SK-N-SH (cell line): Measurements from ENCODE around the gene PLXNA4. TPM values are rescaled to one million over a fixed set of nuclear protein-coding genes. Genes with fewer than 3 reads are reported as not detected.

Source experiments
- CTCF ChIA-PET: fragments of 300-600, 350-600 bp; formaldehyde crosslinking; extraction: SDS; loops from one replicate; lab custom pipeline; 2021; lab: Yijun Ruan, JAX
- POLR2A ChIA-PET: fragments of 350-600 bp; sonication (Branson Sonifier 250); formaldehyde crosslinking; extraction: SDS; loops from one replicate; lab custom pipeline; 2020; ENCODE audit warnings: antibody characterized with exemption, inconsistent platforms; lab: Yijun Ruan, JAX
- DNase-seq: peaks from one replicate; pipeline ENCODE4 v3.0.0; 2012
- H2AFZ ChIP-seq: fragments of 200-600 bp; sonication (generic); 2 replicates; pipeline ENCODE4 v1.8.1; 2016; ENCODE audit warnings: antibody characterized with exemption, mild to moderate bottlenecking, low read depth
- H3F3A ChIP-seq: fragments of 200-600 bp; sonication (generic); replicated peaks from 2 replicates; pipeline ENCODE3; 2016; ENCODE audit warnings: antibody characterized with exemption, mild to moderate bottlenecking; ENCODE audit not compliant: insufficient read depth
- H3K27ac ChIP-seq, 2 experiments: fragments of 200-500 bp in 1 of 2; fragments of 200-600 bp in 1 of 2; sonication (Bioruptor generic) in 1 of 2; sonication (generic), shearing (Covaris generic) in 1 of 2; 2 replicates each; pipeline versions ENCODE4 v1.5.1 to v1.6.1; 2014 to 2016; ENCODE audit warnings: low read depth in 2 of 2, inconsistent platforms in 1 of 2, low read length in 1 of 2, mild to moderate bottlenecking in 1 of 2, mixed read lengths in 1 of 2
- H3K27me3 ChIP-seq: fragments of 200-600 bp; sonication (generic), shearing (Covaris generic); 2 replicates; pipeline ENCODE4 v1.6.1; 2016; ENCODE audit warnings: mixed run types; ENCODE audit not compliant: insufficient read depth
- H3K36me3 ChIP-seq, 2 experiments: fragments of 200-500 bp in 1 of 2; fragments of 200-600 bp in 1 of 2; sonication (Bioruptor generic) in 1 of 2; sonication (generic) in 1 of 2; replicated peaks in 1 of 2; 2 replicates each; pipeline versions ENCODE3 to v1.5.1; 2014 to 2016; ENCODE audit warnings: low read length in 1 of 2, mild to moderate bottlenecking in 1 of 2; ENCODE audit not compliant: insufficient read depth in 2 of 2, control insufficient read depth in 1 of 2
- H3K4me1 ChIP-seq, 2 experiments: fragments of 200-500 bp in 1 of 2; fragments of 200-600 bp in 1 of 2; sonication (Bioruptor generic) in 1 of 2; sonication (generic), shearing (Covaris generic) in 1 of 2; 2 replicates each; pipeline versions ENCODE4 v1.5.1 to v1.6.1; 2014 to 2016; ENCODE audit warnings: low read depth in 1 of 2, low read length in 1 of 2, mixed run types in 1 of 2; ENCODE audit not compliant: insufficient read depth in 2 of 2, control insufficient read depth in 1 of 2
- H3K4me2 ChIP-seq: fragments of 200-600 bp; sonication (generic), shearing (Covaris generic); 2 replicates; pipeline ENCODE4 v1.6.1; 2017; ENCODE audit warnings: mixed run types
- H3K4me3 ChIP-seq, 2 experiments: fragments of 200-500 bp in 1 of 2; fragments of 200-600 bp in 1 of 2; sonication (Bioruptor generic) in 1 of 2; sonication (generic), shearing (Covaris generic) in 1 of 2; 2 replicates each; pipeline versions ENCODE4 v1.5.1 to v1.8.1; 2014 to 2016; ENCODE audit warnings: low read depth in 2 of 2, inconsistent platforms in 1 of 2, low read length in 1 of 2, mild to moderate bottlenecking in 1 of 2, mixed read lengths in 1 of 2, moderate library complexity in 1 of 2
- H3K79me2 ChIP-seq: fragments of 200-600 bp; sonication (generic); 2 replicates; pipeline ENCODE4 v1.8.1; 2017; ENCODE audit warnings: mild to moderate bottlenecking; ENCODE audit not compliant: insufficient read depth
- H3K9ac ChIP-seq: fragments of 200-600 bp; sonication (generic); 2 replicates; pipeline ENCODE4 v1.6.1; 2017; ENCODE audit warnings: mixed run types
- H3K9me2 ChIP-seq: fragments of 200-600 bp; sonication (generic); 2 replicates; pipeline ENCODE4 v1.6.1; 2017; ENCODE audit warnings: mixed run types
- H3K9me3 ChIP-seq: fragments of 200-600 bp; sonication (generic); 2 replicates; pipeline ENCODE4 v1.6.1; 2017; ENCODE audit warnings: mixed run types, mild to moderate bottlenecking, moderate library complexity
- H4K20me1 ChIP-seq: fragments of 200-600 bp; sonication (generic); 2 replicates; pipeline ENCODE4 v1.6.1; 2017; ENCODE audit warnings: mild to moderate bottlenecking, mixed run types; ENCODE audit not compliant: insufficient read depth
- CHD2 ChIP-seq: fragments of 150-350 bp; IDR thresholded peaks from 2 replicates; pipeline ENCODE4 v1.6.1; 2018; ENCODE audit warnings: low read length; ENCODE audit not compliant: partially characterized antibody
- ELF1 ChIP-seq: IDR thresholded peaks from 2 replicates; pipeline ENCODE4 v1.4.0; 2012
- FOSL2 ChIP-seq: IDR thresholded peaks from 2 replicates; pipeline ENCODE4 v1.4.0; 2012; ENCODE audit warnings: low read depth, mild to moderate bottlenecking, moderate library complexity, borderline replicate concordance
- FOXJ3 ChIP-seq: sonication (generic); formaldehyde crosslinking; IDR thresholded peaks from 2 replicates; pipeline ENCODE4 v1.5.1; 2020; ENCODE audit warnings: mild to moderate bottlenecking, missing genetic modification reagents
- FOXM1 ChIP-seq: IDR thresholded peaks from 2 replicates; pipeline ENCODE4 v1.4.0; 2012; ENCODE audit warnings: low read depth, mild to moderate bottlenecking
- MEF2A ChIP-seq: IDR thresholded peaks from 2 replicates; pipeline ENCODE4 v1.4.0; 2012; ENCODE audit warnings: low read depth, borderline replicate concordance
- NRF1 ChIP-seq: IDR thresholded peaks from 2 replicates; pipeline ENCODE4 v1.6.1; 2012; ENCODE audit warnings: low read depth, mild to moderate bottlenecking, low read length
- RAD21 ChIP-seq: IDR thresholded peaks from 2 replicates; pipeline ENCODE4 v1.6.1; 2012; ENCODE audit warnings: mild to moderate bottlenecking, low read length
- RXRA ChIP-seq: IDR thresholded peaks from 2 replicates; pipeline ENCODE4 v1.4.0; 2012; ENCODE audit warnings: low read depth, mild to moderate bottlenecking, borderline replicate concordance
- TAF1 ChIP-seq: IDR thresholded peaks from 2 replicates; pipeline ENCODE4 v1.6.1; 2012; ENCODE audit warnings: low read depth, mild to moderate bottlenecking, low read length, moderate library complexity, borderline replicate concordance
- YY1 ChIP-seq: IDR thresholded peaks from 2 replicates; pipeline ENCODE4 v1.4.0; 2012; ENCODE audit warnings: low read depth, mild to moderate bottlenecking
- WGBS: methylation state at CpG from one replicate; pipeline ENCODE4 v1.1.6; 2017; ENCODE audit warnings: low lambda C conversion rate; 5-methylcytosine and 5-hydroxymethylcytosine counted together
- polyA plus RNA-seq, 3 experiments: library from polyadenylated mRNA; depleted of rRNA; stranded (reverse); fragments of >200 nt; gene quantifications; 2 replicates each; pipeline ENCODE4 v1.2.3, GENCODE V29; 2012
- TF ChIP-seq, protein P1 (sequence below): IDR thresholded peaks from 2 replicates; pipeline ENCODE4 v1.4.0; 2012; ENCODE audit warnings: low read depth, borderline replicate concordance
- TF ChIP-seq, protein P2 (sequence below): IDR thresholded peaks from 2 replicates; pipeline ENCODE4; 2012
- TF ChIP-seq, protein P3 (sequence below): fragments of 150-350 bp; IDR thresholded peaks from 2 replicates; pipeline ENCODE4 v1.6.1; 2017; ENCODE audit warnings: antibody characterized with exemption, low read length, low read depth, borderline replicate concordance
- TF ChIP-seq, protein P4 (sequence below): IDR thresholded peaks from 2 replicates; pipeline ENCODE4 v1.4.0; 2012; ENCODE audit warnings: low read depth, borderline replicate concordance

Gene PLXNA4
- polyA plus RNA-seq, 1 of the 3 experiments (the other 2 are of a cell fraction): 2.4 TPM

DNA sequence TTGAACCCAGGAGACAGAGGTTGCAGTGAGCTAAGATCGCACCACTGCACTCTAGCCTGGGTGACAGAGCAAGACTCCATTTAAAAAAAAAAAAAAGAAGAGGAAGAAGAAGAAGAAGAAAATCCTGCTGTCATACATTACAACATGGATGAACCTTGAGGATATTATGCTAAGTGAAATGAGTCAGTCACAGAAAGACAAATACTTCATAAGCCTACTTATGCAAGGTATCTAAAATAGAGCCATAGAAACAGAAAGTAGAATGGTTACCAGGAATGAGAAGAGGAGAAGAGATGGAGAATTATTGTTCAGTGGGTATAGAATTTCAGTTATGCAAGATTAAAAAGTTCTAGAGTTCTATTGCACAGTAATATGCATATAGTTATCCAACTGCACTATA is 466.5 kb downstream of the PLXNA4 start:
- Histone ChIP-seq H3K27me3 (no peaks in the 10 kb centered on the region), H3K79me2 (no peaks in the 10 kb centered on the region), H3K27ac (no peak overlapping the region), H3K36me3 (no peaks in the 10 kb centered on the region), H3K4me3 (no peak overlapping the region), H2AFZ (no peak overlapping the region), H3K9ac (no peak overlapping the region), H3K4me2 (no peak overlapping the region), H4K20me1 (no peaks in the 10 kb centered on the region), H3F3A (no peaks in the 10 kb centered on the region)
- WGBS: 95% methylated on average over 1 of the region's 1 CpG
- DNase-seq: no peak
- CTCF ChIA-PET: interaction anchor here (0.9 to 2.1 kb wide), 2 partner anchors 14 to 26 kb away, joined by 3 to 5 read pairs; no protein-coding TSS in a partner anchor
- POLR2A ChIA-PET: no interaction called here
- TF ChIP-seq YY1: no peak
- no peak for TF ChIP-seq FOXJ3 (CRISPR knock-in tag)
- TF ChIP-seq, protein P1, sequence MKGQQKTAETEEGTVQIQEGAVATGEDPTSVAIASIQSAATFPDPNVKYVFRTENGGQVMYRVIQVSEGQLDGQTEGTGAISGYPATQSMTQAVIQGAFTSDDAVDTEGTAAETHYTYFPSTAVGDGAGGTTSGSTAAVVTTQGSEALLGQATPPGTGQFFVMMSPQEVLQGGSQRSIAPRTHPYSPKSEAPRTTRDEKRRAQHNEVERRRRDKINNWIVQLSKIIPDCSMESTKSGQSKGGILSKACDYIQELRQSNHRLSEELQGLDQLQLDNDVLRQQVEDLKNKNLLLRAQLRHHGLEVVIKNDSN: no peak
- TF ChIP-seq MEF2A: no peak
- TF ChIP-seq, protein P2, sequence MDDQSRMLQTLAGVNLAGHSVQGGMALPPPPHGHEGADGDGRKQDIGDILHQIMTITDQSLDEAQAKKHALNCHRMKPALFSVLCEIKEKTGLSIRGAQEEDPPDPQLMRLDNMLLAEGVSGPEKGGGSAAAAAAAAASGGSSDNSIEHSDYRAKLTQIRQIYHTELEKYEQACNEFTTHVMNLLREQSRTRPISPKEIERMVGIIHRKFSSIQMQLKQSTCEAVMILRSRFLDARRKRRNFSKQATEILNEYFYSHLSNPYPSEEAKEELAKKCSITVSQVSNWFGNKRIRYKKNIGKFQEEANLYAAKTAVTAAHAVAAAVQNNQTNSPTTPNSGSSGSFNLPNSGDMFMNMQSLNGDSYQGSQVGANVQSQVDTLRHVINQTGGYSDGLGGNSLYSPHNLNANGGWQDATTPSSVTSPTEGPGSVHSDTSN: no peak
- TF ChIP-seq RXRA: no peak
- TF ChIP-seq RAD21: no peak
- no peak for TF ChIP-seq ELF1
- TF ChIP-seq FOXM1: no peak
- TF ChIP-seq CHD2: no peak
- TF ChIP-seq, protein P3, sequence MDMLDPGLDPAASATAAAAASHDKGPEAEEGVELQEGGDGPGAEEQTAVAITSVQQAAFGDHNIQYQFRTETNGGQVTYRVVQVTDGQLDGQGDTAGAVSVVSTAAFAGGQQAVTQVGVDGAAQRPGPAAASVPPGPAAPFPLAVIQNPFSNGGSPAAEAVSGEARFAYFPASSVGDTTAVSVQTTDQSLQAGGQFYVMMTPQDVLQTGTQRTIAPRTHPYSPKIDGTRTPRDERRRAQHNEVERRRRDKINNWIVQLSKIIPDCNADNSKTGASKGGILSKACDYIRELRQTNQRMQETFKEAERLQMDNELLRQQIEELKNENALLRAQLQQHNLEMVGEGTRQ: no peak
- TF ChIP-seq FOSL2: no peak
- TF ChIP-seq NRF1: no peak
- TF ChIP-seq TAF1: no peak
- TF ChIP-seq, all 33 proteins: peak for 0
- no peaks in the 10 kb centered on the region for H3K9me3 ChIP-seq
- H3K4me1 ChIP-seq: peaks cover 0 to 4% of the 10 kb centered on the region in 2 experiments; a peak in 1 of 4 replicates
- no peaks in the 10 kb centered on the region for H3K9me2 ChIP-seq

DNA sequence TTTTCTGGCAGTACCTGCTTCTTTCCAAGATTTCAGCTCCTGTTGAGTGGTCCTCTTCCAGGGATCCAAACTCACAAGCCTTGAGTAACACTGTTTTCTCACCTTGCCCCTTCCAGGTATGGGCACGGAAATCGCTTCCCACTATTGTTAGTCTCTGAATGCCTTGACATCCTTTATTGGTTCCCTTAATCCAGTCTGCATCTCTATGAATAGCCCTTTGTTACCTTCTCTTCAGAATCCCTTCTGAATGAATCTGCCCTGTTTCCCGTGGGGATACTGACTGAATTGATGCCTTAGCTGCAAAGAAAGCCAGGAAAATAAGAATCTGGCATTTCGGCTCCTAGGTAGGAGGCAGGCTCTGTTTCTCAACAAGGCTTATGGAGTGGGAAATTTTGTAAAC is 467.7 kb downstream of the PLXNA4 start:
- TF ChIP-seq, protein P4, sequence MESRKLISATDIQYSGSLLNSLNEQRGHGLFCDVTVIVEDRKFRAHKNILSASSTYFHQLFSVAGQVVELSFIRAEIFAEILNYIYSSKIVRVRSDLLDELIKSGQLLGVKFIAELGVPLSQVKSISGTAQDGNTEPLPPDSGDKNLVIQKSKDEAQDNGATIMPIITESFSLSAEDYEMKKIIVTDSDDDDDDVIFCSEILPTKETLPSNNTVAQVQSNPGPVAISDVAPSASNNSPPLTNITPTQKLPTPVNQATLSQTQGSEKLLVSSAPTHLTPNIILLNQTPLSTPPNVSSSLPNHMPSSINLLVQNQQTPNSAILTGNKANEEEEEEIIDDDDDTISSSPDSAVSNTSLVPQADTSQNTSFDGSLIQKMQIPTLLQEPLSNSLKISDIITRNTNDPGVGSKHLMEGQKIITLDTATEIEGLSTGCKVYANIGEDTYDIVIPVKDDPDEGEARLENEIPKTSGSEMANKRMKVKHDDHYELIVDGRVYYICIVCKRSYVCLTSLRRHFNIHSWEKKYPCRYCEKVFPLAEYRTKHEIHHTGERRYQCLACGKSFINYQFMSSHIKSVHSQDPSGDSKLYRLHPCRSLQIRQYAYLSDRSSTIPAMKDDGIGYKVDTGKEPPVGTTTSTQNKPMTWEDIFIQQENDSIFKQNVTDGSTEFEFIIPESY: no peak
- no peaks in the 10 kb centered on the region for H3K27me3 ChIP-seq
- no peak overlapping the region for H2AFZ ChIP-seq
- H3K4me1 ChIP-seq: peaks cover 0 to 4% of the 10 kb centered on the region in 2 experiments; a peak in 1 of 4 replicates
- 90% methylated on average over 4 of the region's 4 CpGs for WGBS
- no peak overlapping the region for H3K27ac ChIP-seq
- DNase-seq: no peak
- no peak overlapping the region for H3K9ac ChIP-seq
- H3F3A ChIP-seq: no peaks in the 10 kb centered on the region
- no peaks in the 10 kb centered on the region for H3K9me3 ChIP-seq
- H4K20me1 ChIP-seq: no peaks in the 10 kb centered on the region
- no peak overlapping the region for H3K4me2 ChIP-seq
- H3K36me3 ChIP-seq: no peaks in the 10 kb centered on the region
- no peaks in the 10 kb centered on the region for H3K79me2 ChIP-seq
- no peaks in the 10 kb centered on the region for H3K9me2 ChIP-seq
- ChIA-PET POLR2A (no interaction called here), CTCF (no interaction called here)
- H3K4me3 ChIP-seq: no peak overlapping the region
